ENCODE results near the gene PDE3B.
"Not testable (repeated sequence)": the region's sequence is repeated elsewhere in the genome, so short reads cannot be mapped to it uniquely, and the experiment has no call there.

PDE3B gene

DNA sequence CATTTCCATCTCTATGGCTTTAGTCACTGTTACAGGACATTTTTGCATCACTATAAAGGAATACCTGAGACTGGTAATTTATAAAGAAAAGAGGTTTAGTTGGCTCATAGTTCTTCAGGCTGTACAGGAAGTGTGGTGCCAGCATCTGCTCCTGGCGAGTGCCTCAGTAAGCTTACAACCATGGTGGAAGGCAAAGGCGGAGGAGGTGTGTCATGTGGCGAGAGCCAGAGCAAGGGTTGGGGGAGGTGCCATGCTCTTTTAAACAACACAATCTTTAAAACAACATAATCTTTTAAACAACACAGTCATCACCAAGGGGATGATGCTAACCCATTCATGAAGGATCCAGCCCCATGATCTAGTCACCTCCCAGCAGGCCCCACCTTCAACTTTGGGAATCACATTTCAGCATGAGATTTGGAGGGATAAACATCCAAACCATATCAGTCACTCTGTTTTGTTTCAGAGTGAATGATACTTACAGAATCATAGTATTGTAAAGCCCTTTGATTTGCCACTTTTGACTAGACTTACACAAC is 103.3 kb downstream of the PDE3B start:
- no peak for DNase-seq

DNA sequence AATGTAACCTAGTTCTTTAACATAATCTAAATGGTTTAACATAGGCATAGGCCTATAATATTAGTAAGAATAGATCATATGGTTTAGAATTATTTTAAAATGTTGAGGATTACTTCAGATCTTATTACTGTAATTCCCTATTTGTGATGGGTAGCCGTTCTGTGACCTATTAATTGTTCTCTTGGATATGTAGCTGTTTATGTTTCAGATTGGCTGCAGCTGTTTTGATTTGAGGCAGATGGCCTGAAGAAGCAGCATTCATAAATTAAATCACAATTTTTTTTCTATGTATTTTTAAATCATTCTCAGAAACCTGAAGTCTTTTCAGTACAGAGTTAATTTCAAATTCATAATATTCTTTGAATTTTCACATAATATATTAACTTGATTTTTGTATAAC is 104.5 kb downstream of the PDE3B start:
- no peak for DNase-seq

DNA sequence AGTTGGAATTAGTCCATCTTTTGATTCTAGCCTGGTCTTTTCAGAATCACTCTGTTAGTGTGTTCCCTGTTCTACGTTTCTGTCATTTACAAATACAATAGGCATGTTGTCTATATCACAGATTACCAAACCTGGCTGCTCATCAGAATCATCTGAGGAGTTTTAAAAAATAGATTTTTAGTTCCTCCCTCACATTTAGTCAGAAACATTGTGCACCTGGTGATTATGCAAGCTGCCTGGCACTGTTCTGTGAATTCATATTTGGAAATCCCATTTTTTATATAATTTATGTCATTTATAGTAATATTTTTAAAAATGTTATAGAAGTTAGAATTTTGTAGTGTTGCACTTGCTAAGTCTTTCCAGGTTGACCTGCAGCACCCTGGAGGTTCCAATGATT is 107.3 kb downstream of the PDE3B start:
- no peak for DNase-seq

DNA sequence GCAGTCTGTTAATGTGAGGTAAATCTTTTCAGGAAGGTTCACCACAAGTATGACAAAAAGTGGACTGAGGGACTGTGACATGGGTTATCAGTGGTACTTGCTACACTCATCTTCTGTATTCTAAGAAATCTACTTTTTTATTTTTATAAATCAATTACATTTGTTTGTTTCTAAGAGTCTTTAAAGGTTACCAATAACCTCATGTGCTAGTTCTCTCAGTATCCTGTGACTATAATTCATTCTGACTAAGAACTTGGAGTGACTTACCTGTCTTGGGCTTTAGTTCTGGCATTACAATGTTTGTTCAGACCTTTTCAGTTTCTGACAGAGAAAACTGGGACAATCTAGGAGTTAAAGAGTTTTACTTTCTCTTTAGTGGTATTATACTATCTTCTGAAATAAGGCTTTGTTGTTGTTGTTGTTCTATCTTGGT is 108.4 kb downstream of the PDE3B start:
- DNase-seq = no peak

DNA sequence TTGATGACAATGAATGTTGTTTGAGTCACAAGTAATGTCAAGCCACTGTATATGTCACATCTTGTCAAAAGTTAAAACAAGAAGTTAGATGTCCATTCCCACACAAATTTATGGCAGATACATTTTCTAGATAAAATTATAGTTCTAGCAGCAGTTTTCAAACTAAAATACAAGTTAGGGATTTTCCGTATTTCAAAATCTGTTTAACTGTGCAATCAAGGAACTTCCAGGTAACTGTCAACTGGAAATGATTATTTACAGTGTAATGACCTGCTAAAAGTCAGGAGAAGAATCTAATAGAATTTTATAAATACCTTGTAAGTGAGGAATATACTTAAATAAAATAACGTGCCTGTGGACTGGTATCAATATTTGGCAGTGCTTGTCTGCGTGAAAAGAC is 111.5 kb downstream of the PDE3B start:
- no peak for DNase-seq

DNA sequence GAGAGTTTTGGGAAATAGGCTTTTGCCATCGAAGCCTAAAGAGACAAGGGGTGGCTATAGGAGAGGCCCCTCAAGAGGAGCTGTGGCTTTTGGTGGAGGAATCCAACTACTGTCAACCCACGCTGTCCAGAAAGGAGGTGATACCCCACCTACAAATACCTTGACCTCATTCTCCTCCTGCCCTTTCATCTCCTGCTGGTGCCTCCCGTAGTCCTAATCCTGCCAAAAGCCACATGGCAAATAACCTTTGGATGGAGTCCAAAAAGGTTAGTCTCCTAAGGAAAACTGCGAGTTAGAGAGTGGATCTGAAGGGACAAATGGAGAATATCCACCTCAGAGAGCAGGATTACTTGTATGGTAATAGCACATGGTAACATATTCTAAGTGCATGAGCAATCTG is 112.7 kb downstream of the PDE3B start:
- DNase-seq = no peak

DNA sequence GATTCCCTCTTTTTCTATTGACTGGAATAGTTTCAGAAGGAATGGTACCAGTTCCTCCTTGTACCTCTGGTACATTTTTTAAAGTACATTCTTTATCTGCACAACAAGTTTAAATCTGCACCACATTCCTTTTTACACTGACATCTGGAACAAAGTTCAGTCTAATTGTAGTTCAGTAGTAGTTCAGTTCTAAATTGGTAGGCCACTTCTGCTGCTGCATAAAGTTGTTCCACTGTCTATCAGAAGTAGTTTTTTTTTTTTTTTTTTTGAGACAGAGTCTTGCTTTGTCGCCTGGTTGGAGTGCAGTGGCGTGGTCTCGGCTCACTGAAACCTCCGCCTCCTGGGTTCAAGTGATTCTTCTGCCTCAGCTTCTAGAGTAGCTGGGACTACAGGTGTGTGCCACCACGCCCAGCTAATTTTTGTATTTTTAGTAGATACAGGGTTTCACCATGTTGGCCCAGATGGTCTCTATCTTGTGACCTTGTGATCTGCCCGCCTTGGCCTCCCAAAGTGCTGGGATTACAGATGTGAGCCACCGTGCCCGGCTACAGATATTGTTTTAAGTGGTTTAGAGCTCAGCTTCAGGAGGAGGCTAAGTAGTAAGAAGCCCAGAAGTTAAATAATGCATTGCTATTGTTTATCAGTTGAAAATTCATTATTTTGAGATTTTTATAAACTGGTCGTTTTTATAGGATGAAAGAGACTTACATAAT is 115.9 kb downstream of the PDE3B start:
- not testable (repeated sequence) for DNase-seq

DNA sequence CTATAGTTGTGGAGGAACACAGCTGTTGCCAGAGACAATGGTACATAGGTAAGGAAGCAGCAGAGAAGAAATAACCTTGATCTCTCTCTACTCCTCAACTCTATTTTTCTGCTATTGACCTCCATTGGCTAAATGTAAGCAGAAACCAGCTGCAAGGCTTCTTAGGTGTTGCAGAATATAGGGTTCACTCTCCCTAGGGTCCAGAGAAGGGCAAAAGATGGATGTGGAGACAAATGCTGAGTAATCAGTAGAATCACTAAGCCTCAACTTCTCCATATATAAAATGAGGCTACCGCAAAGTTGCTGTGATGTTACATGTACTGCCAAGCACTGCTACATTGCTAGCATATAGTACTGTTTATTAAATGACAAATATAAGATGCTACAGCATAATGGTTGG is 120.6 kb downstream of the PDE3B start:
- DNase-seq = no peak

DNA sequence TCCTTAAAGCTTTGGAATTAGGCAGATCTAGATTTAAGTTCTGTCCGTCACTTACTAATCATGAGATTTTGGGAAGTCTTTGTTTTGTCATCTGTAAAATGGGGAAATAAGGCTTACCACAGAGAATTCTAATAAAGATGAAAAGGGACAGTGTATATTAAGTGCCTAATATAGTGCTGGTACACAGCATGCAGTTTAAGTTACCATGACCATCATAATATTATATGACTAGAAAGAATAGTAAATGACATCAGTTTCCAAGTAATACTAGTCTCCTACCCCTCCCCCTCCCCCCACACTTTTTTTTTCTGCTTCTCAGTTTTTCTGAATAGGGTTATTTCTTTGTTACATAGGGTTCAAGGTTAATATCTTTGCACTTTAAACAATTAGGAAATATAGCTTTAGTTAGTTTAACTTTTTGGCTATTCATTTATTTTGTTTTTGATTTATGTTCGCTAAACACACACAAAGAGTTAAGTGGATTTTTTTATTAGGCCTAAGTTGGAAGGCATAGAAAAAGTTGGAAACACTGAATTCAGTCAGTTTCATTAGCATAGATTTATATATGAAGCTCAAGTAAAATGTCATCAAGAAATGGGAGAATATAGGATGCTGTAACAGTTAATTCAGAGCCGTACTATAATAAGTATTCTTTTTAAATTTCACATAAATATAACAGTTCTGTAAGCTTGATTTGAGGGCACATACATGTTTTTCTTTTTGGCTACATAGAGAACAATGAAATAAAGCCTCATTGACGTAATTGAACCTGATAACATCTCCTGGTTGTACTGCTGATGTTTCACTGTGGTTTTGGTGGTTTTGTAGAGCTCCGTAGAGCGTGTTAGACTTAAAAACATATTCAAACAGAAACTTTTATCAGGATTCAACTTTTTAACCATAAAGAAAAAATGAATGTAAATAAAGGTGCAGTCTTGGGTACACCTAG is 121.2 kb downstream of the PDE3B start:
- DNase-seq = peak in 2 of 4 experiments; percentile 20 to 28

DNA sequence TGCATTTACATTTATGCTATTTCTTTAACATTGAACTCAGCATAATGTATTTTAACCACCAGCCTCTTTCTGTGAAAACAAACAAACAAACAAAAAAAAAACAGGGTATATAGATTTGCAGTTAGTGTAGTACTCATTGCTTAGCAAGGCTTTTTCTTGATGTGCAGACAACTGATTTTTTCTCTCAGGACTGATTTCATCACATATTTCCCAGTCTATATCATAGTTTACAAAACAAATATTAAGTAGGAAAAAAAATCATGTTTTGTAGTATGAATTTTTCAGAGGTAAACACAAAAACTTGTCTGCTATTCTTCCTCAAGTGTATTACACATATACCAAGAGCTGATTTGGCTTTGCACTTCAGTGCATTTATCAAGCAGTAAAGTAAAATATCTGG is 123.0 kb downstream of the PDE3B start:
- DNase-seq = no peak

DNA sequence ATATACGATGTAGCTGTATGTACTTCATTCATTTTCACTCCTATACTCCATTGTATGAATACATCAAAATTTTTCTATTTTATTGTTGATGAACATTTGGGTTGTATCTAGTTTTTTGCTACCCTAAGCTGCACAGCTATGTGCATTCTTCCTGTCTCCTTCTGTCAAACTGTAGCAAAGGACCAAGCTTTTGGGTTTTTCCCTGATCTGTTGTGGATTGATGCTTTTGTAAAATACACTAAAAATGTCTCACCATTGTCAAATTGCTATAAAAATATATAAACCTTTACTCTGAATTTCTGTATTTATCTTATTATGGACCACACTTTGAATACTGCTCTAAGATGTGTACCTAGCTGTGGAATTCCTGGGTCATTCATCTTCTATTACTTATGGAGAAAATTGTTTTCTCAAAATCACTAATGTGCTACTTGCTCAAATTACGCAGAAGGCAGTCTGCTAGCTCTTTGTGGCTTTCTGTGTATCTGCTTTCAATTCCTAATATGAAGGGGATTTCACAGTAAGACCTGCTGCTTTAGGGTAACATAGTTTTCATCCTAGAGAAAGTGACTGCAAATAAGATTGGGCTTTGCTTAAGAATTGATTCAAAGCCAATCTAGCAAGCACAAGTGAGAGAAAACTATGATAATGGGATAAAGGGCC is 125.1 kb downstream of the PDE3B start:
- no peak for DNase-seq

DNA sequence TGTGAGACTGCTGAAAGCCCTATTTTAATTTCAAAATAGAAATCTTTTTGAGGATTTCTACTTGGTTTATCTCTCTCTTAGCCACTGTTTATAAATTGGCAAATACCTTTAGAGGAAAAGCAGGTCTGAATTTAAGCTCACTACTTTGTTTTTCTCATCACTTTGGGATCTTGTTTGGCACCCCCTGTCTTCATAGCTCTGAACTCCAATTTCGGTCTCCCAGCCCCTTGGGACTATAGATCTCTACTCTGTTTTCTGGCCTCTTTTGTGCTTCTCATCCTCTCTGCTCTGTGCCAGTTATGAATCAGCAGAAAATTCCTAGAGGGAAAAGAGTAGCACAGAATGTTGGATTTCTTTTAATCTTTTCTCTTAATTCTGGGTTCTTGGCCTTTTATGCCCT is 130.2 kb downstream of the PDE3B start:
- DNase-seq = peak in 1 of 4 experiments; percentile 6

DNA sequence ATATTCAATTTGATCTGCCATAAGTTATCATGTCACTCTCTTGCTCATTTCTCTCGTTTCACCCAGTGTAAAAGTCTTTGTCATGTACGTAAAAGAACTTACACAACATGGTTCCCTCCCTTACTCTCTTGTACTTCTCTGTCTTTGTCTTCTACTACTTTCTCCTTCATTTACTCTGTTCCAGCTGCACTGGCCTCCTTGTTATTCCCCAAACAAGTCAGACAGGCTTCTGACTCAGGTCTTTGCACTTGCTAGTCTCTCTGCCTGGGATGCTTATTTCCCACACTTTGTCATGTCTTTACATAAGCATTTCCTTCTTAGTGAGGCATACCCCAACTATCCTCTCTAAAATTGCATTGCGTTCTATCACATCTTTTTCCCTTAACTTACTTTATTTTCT is 131.1 kb downstream of the PDE3B start:
- no peak for DNase-seq

DNA sequence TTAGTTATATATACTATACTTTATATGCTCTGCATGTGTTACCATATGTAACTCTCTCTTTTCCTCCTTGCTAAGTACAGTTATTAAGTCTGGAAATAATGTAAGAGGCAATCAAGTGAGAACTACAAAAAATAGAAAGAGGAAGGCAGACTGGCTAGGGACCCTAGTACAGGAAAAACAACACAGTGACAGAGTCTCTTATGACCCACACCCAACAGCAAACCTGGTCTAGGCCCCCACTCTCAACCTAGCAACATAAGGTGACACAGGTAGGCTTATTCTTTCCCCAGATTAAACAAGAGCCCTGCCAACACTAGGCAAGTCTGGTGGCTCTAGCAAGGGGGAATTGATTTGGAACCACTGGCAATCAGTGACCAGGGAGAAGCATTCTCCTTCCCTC is 132.3 kb downstream of the PDE3B start:
- DNase-seq = no peak

DNA sequence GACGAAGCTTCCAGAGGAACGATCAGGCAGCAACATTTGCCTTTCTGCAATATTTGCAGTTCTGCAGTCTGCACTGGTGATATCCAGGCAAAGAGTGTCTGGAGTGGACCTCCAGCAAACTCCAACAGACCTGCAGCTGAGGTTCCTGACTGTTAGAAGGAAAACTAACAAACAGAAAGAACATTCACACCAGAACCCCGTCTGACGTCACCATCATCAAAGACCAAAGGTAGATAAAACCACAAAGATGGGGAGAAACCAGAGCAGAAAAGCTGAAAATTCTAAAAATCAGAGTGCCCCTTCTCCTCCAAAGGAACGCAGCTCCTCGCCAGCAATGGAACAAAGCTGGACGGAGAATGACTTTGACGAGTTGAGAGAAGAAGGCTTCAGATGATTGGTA is 134.9 kb downstream of the PDE3B start:
- not testable (repeated sequence) for DNase-seq

DNA sequence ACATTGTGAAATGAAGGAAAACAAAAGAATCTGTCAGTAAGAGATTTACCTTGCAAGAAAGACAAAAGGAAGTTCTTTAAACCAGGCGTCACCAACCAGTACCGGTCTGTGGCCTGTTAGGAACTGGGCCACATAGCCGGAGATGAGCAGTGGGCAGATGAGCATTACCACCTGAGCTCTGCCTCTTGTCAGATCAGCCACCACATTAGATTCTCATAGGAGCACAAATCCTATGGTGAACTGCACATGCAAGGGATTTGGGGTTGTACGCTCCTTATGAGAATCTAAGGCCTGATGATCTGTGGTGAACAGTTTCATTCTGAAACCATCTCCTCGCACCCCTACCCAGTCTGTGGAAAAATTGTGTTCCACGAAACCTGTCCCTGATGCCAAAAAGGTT is 140.2 kb downstream of the PDE3B start:
- DNase-seq = no peak

DNA sequence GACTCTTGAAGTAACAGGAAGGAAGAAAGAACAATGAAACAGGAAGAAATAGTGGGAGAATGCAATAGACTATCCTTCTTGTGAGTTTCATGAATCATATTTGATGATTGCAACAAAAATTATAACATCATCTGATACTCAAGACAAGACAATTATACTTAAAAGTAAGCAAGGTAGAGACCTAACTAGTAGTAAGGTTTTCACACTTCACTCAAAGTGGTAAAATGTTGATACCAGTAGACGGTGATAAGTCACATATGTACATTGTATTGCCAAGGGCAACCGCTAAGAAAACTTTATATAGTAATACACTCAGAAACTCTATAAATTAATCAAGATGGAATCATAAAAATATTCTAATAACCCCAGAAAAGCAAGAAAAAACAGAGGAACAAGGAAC is 140.6 kb downstream of the PDE3B start:
- no peak for DNase-seq

DNA sequence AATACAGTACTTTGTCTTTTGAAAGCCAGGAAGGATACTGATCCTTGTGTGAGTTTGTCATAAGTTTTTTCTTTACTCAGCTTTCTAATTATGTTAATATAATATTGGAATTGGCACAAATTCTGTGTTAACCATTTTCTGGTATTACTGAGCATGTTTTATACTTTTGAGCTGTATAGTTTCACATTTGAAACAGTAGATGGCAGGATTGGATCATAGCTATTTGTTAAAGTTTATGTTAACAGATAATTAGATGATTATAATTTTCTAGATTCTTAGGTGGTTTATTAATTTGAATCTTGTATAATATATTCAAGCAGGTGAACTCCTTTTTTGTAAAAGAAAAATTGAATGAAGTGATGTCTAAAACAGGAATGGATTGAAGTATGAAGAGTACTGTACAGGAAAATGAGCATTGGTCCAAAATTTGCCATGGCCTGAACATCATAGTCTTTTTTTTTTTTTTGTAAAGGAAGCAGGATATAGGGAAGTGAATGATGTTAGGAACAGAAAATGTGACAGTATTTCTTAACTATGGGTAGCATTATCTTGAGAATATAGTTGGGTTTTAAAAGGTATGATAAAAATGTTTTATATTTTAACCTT is 146.4 kb downstream of the PDE3B start:
- DNase-seq = peak in 2 of 4 experiments; percentile 25 to 51

DNA sequence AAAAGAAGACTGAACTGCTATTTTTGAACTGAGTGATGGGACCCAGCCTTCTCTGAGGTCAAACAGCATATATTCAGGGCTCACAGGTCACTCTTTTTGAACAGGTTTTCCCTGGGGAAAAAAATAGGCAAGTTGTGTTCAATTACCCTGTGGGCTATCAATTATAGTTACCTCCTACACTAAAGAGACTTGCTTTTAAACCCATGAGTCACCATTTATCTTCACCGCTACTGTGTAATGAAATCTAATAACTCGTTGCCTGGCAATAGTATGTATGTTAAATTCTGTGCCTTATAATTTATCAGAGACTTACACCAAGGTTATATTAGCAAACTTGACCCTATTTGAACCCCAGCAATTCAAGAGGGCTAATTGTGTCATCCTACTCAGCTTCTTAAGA is 149.9 kb downstream of the PDE3B start:
- no peak for DNase-seq

DNA sequence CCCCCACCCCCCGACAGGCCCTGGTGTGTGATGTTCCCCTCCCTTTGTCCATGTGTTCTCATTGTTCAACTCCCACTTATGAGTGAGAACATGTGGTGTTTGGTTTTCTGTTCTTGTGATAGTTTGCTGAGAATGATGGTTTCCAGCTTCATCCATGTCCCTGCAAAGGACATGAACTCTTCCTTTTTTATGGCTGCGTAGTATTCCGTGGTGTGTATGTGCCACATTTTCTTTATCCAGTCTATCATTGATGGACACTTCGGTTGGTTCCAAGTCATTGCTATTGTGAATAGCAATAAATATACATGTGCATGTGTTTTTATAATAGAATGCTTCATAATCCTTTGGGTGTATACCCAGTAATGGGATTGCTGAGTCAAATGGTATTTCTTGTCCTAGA is 152.4 kb downstream of the PDE3B start:
- not testable (repeated sequence) for DNase-seq

DNA sequence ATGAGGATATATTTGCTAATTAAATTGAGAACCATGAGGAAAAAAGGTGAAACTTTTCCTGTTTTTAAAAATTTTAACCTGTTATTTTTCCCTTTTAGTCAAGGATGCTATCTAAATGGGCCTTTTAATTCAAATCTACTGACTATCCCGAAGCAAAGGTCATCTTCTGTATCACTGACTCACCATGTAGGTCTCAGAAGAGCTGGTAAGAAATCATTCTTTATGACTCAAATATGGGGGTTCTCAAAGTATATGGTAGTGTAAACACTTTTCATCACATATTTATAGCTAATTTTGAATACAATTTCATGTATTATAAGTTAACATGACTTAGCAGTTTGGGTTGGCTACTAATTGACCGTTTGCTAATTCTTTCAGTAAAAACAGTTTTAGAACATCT is 160.2 kb downstream of the PDE3B start:
- DNase-seq = no peak

DNA sequence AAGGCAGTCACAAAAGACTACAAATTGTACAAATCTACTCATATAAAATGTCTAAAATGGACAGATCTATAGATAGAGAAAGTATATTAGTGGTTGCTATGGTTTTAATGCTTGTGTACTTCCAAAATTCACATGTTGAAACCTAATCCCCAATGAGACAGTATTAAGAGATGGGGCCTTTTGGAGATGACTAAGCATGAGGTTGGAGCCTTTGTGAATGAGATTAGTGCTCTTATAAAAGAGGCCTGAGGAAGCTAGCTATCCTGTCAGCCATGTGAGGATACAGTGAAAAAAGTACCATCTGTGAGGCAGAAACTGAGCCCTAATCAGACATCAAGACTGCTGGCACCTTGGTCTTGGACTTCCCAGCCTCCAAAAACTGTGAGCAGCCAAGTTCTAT is 165.9 kb downstream of the PDE3B start:
- no peak for DNase-seq

DNA sequence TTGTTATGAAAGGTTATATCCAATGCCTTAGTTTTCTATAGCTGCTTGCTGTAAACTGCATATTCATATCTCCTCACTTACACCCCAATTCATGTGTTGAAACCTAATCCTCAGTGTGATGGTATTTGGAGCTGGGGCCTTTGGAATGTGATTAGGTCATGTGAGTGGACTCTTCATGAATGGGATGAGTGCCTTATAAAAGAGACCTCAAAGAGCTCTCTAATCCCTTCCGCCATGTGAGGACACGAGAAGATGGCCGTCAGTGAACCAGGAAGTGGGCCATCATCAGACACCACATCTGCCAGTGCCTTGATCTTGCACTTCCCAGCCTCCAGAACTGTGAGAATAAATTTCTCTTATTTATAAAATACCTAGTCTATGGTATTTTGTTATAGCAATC is 169.2 kb downstream of the PDE3B start:
- DNase-seq = no peak
